OCI-LY3 (cell line): ENCODE measurements around the gene ROR2.

ENCODE experiments used
- CTCF ChIP-seq: fragments of 200-600, 300-600 bp; sonication (generic); IDR thresholded peaks from 2 replicates; pipeline ENCODE4 v1.5.1; 2014; ENCODE audit warnings: antibody characterized with exemption, low read length, low read depth
- EZH2phosphoT487 ChIP-seq: fragments of 200-600 bp; shearing (Covaris generic); IDR thresholded peaks from 2 replicates; pipeline ENCODE4 v1.6.1; 2018; ENCODE audit warnings: antibody characterized with exemption, mixed run types, low read depth

- TF ChIP-seq CTCF (no peak), EZH2phosphoT487 (no peak)
These were observed 285.4 kb downstream of the ROR2 start for GRCh38 chr9:91664663-91665062.
